ENCODE data around the gene GASK1A. TPM values are rescaled to one million over a fixed set of nuclear protein-coding genes. Genes with fewer than 3 reads are reported as not detected.

GASK1A gene
- total RNA-seq, 3 donors from 2014 or later = 1.2 to 10.0 (median 3.6) TPM

- ATAC-seq (no peak), DNase-seq (no peak)
- no peaks in the 10 kb centered on the region for H3K4me1 ChIP-seq (ENCODE audit: low read depth)
- TF ChIP-seq CTCF (IDR thresholded peaks at IDR 0.05) = no peak
- no peaks in the 10 kb centered on the region for H3K9me3 ChIP-seq
- H3K4me3 ChIP-seq = no peak overlapping the region
- H3K36me3 ChIP-seq (ENCODE audit: low read depth) = no peaks in the 10 kb centered on the region
- intact Hi-C loops (cut with DNase I, micrococcal nuclease) = no loop called here
Measured at GRCh38 chr3:42983927-42984326, 4.8 kb downstream of the GASK1A start.

GRCh38 chr3:42984701-42985100, 5.6 kb downstream of the GASK1A start:
- no peak for TF ChIP-seq CTCF (IDR thresholded peaks at IDR 0.05)
- no peaks in the 10 kb centered on the region for H3K9me3 ChIP-seq
- ATAC-seq (no peak), DNase-seq (no peak)
- H3K4me3 ChIP-seq = no peak overlapping the region
- intact Hi-C loops (cut with DNase I, micrococcal nuclease) = no loop called here
- H3K36me3 ChIP-seq (ENCODE audit: low read depth) = no peaks in the 10 kb centered on the region
- H3K4me1 ChIP-seq (ENCODE audit: low read depth) = no peaks in the 10 kb centered on the region

GRCh38 chr3:42988097-42988496, 9.0 kb downstream of the GASK1A start:
- intact Hi-C loops (cut with DNase I, micrococcal nuclease) = no loop called here
- DNase-seq = no peak
- no peak for ATAC-seq

GRCh38 chr3:42988566-42988965, 9.5 kb downstream of the GASK1A start:
- no peak for TF ChIP-seq CTCF (IDR thresholded peaks at IDR 0.05)
- no peak for ATAC-seq
- intact Hi-C loops (cut with DNase I, micrococcal nuclease) = no loop called here
- H3K4me3 ChIP-seq = no peak overlapping the region
- no peaks in the 10 kb centered on the region for H3K4me1 ChIP-seq (ENCODE audit: low read depth)
- DNase-seq = no peak
- H3K9me3 ChIP-seq = no peaks in the 10 kb centered on the region
- H3K36me3 ChIP-seq (ENCODE audit: low read depth) = no peaks in the 10 kb centered on the region

More at GRCh38 chr3:42988097-42988496, 9.0 kb downstream of the GASK1A start:
- H3K4me3 ChIP-seq = no peak overlapping the region
- H3K4me1 ChIP-seq (ENCODE audit: low read depth) = no peaks in the 10 kb centered on the region
- TF ChIP-seq CTCF (IDR thresholded peaks at IDR 0.05) = no peak
- H3K9me3 ChIP-seq = no peaks in the 10 kb centered on the region
- H3K36me3 ChIP-seq (ENCODE audit: low read depth) = no peaks in the 10 kb centered on the region

GRCh38 chr3:42991341-42992315, 12.5 kb downstream of the GASK1A start:
- ATAC-seq = no peak
- Histone ChIP-seq H3K9me3 (no peaks in the 10 kb centered on the region), H3K4me3 (no peak overlapping the region), H3K36me3 (ENCODE audit: low read depth) (no peaks in the 10 kb centered on the region), H3K4me1 (ENCODE audit: low read depth) (no peaks in the 10 kb centered on the region)
- intact Hi-C loops (cut with DNase I, micrococcal nuclease) = no loop called here
- no peak for TF ChIP-seq CTCF (IDR thresholded peaks at IDR 0.05)
- DNase-seq = no peak
